Activated CD4-positive, alpha-beta T cell treated with anti-CD3 and anti-CD28 coated beads, Interleukin-2, Interleukin-6, amounts not matched to agents 100 ng/mL and 50 ng/mL, durations not matched to agents 16 hours and 8 hours (primary cell): ENCODE results near the gene CEP55.
"Not testable (repeated sequence)": the region's sequence is repeated elsewhere in the genome, so short reads cannot be mapped to it uniquely, and the experiment has no call there.

Source experiments
- DNase-seq: peaks from one replicate; pipeline ENCODE4 v3.0.0-alpha.2; 2020

CEP55 gene

DNA sequence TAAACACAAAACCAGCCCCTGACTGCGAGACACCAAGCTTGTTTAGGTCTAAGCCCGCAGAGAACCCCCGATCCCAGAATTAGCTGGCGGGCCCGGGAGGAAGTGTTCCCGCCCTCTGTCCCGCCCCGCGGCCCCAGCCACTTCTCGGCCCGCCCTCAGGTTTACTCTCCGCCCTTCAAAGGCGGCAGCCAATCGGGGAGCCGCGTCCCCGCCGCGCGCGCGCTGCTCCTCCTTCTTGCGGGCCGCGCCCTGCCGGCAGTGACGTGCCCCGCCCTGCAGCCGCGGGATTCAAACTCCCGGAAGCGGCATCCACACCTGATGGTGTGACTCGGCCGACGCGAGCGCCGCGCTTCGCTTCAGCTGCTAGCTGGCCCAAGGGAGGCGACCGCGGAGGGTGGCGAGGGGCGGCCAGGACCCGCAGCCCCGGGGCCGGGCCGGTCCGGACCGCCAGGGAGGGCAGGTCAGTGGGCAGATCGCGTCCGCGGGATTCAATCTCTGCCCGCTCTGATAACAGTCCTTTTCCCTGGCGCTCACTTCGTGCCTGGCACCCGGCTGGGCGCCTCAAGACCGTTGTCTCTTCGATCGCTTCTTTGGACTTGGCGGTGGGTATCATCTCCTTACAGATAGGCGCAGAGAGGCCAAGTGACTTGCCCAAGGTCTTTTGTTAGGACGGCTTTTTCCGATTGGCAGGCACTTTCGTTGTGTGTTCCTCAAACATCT is at the start of gene CEP55:
Gene CEP55, plus strand, starts transcription at position 291 of the 720 bp plus-strand sequence. CDS start 3,440 bp downstream, outside the sequence.
- peak; percentile 98 for DNase-seq

DNA sequence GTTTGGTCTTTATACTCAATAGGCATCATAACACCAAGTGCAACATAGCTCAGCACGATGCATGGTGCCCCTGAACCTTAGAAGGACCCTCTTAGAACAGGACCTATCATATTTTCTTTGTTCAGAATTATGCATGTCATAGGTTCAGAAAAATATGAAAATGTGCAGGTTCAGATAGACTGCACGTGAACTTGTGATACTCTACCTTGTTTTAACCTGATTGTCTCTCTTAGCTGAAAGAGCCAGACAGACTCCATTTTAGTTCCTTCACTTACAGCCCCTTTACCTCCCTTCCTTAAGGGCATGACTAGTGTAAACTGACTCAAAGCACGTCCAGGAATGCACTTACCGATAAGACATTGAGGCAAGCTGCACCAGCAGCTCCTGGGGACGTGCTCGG is 49.4 kb upstream of the CEP55 start:
- DNase-seq = no peak

DNA sequence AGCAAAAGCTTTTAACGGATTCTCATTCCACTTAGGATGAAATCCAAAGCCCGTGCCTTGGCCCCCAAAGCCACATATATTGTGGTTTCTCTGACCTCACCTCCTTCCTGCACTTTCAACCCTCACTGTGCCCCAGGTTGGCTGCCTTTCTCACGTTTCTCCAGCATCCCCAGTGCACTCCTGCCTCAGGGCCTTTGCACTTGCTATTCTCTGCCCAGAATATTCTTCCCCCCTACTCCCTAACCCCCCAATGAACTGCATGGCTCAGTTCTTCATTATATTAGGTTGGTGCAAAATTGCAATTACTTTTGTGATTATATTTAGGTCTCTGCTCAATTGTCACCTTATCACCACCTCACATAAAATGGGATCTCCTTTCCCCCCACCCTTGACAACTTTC is 48.4 kb upstream of the CEP55 start:
- no peak for DNase-seq

DNA sequence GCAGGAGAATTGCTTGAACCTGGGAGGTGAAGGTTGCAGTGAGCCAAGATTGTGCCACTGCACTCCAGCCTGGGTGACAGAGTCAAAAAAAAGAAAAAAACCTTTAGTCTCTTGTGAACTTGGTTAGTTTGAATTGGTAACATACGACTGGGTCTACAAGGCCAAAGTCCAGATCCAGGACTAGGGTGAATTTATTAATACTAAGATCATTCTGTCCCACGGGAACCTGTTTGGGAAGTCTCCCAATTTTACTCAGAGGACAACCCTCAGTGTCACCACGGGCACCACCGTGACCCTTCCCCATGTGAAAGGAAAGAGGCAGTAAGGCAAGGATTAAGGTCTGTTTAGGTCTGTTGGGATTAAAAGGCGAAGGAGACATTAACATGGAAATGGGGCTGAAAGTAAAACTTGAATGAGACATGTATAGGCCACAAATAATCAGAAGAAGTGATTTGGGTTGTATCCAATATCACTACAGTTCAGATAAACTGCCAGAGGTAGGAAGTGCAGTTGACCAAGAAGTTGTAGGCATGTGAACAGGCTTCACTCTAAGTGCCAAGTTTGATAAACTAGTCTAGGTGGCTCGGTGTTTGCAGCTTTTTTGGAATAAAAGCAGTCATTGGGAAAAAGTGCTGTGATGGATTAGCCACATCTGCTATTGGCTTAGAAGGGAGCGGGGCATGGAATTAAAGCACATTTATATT is 45.0 kb upstream of the CEP55 start:
- no peak for DNase-seq

DNA sequence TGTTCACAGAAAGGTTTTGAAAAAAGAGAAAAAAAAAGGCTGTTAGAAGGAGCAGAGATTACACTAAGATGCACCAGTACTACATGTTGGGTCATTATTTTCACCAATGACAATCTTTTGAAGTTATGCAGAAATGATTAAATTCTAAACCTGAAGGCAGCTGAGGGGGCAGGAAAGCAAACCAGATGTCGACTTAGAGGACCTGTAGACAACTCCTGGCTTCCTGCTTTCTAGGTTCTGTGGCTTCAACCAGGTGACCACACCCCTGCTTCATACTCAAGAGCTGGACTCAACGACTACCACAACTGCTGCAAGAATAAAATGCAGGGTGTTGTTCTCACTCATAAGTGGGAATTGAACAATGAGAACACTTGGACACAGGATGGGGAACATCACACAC is 44.3 kb upstream of the CEP55 start:
- peak; percentile 68 for DNase-seq

DNA sequence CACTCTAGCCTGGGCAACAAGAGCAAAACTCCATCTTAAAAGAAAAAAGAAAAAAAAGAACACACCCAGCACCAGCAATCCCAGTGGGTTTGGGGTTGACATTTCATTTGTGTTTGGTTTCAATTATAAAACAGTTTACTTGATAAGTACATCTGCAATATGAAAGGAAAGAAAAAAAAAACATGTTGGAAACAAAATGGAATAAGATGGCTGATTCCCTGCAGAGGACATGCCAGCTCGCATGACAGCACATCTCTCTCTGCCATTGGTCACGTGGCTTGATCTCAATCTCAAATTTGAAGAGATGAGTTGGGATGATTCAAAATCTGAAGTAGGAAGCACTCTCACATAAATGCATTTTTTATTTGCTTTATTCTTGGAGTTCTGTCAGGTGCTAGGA is 42.3 kb upstream of the CEP55 start:
- no peak for DNase-seq

DNA sequence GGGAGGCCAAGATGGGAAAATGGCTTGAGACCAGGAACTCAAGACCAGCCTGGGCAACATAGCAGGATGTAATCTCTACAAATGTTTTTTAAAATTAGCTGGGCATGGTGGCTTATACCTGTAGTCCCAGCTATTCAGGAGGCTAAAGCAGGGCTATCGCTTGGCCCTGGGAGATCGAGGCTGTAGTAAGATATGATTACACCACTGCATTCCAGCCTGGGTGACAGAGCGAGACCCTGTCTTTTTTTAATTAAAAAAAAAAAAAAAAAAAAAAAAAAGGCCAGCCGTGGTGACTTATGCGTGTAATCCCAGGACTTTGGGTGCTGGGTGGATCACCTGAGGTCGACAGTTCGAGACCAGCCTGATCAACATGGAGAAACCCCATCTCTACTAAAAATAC is 41.7 kb upstream of the CEP55 start:
- no peak for DNase-seq

DNA sequence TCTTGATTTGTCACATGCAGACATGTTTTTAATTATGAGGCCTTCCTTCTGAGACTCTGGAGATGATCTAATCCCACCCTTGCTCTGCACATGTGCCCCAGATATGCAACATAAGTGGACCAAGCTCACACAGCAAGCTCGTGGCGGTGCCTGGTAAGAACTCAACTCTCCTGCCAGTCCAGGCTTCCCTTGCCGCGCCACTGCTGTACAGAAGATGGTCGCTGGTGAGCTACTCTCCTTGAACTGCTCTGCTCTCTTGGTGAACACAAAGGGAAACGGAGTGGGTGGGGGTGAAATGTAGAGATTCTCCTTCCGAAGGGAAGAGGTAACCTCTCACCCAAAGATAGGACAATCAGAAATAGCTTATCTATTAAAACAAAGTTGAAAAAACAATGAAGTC is 39.9 kb upstream of the CEP55 start:
- DNase-seq = no peak

DNA sequence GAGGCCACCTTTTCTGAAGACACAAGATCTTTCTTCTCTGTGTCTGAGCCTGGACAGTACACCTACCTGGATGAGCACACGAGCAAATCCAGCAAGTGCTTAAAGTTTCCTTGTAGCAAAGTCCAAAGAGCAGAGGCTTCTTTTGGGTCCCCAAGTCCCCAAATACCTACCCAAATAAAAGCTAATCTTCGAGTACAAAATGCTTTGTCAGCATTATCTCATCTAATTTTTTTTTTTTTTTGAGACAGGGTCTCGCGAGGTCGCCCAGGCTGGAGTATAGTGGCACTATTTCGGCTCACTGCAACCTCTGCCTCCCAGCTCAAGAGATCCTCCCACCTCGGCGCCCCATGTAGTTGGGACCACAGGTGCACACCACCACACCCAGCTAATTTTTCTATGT is 38.9 kb upstream of the CEP55 start:
- DNase-seq = no peak

DNA sequence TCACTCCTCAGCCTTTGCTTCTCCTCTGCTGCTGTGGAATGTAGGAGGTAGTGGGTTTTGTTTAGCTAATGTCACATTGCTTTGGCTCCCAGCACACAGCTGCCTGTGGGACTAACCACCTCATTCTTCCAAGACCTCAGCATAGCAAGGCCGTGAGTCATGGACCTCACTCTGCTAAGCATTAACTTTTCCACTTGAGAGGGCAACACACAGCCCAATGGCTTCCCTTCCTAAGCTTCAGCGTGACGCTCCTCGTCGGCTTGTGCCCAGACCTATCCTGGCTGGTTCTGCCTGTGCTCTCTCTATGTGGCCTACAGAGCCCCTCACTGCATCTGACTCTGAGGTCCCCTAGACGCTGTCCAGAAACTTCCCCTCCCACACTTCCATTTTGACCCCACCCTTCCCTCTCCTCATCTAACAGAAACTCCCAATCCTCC is 37.6 kb upstream of the CEP55 start:
- DNase-seq = no peak

DNA sequence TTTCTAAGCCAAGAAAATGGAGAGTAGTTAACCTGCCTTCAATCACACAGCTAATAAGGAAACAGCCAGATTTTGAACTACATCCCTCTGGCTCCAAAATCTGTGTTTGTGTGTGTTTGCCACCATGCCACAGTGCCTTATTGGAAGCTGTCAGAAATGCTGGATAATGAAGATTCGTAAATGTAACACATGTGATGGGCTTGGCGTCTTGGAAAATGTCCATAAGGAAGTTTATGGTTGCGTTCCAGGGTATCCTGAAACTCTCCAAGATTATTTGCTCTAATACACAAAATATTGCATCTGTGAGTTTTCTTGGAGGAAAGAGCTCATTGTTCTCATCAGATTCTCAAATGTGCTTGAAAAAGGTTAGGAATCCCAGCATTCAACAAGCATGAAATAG is 36.9 kb upstream of the CEP55 start:
- DNase-seq = no peak

DNA sequence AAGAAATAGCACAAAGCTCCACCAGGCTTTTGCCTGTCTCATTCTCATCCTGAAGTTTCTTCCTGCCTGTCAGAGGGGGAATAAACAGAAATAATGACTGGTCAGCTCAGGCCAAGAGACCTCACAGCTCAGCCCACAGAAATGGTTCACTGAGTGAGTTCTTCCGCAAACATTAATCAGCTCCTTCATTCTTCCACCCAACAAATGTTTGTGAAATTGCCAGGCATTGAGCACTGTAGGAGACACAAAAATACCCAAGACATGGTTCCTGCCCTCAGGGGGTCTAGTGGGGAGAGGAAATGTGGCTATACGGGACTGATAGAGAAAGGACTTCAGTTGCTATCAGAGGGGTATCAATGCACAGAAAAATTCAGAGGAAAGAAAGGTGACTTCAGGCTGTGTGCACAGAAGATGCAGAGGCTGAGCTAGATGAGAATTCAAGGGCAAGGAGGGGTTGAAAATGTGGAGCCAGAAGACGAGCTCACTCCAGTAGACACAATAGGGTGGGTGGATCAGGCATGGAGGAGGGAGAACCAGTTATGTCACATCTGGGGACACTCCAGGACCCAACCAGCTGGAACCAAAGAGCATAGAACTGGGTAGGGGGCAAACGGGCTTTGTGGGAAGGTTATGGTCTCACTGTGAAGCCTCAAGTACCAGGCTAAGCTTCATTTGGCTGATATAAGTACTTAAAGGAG is 35.2 kb upstream of the CEP55 start:
- no peak for DNase-seq

DNA sequence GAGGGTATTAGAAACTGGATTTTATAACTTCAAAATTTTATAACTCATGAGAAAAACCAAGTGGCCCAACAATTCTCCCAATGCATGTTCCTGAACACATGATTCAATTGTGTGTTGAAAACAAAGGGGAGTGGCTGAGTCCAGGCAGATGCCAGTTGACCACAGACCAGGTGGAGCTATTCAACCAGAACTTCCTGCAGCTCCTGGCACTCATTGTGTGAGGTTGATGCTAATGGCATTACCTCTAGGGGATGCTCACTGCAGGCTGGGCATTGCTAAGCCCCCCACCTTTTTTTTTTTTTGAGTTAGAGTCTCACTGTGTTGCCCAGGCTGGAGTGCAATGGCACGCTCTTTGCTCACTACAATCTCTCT is 34.6 kb upstream of the CEP55 start:
- peak; percentile 54 for DNase-seq

DNA sequence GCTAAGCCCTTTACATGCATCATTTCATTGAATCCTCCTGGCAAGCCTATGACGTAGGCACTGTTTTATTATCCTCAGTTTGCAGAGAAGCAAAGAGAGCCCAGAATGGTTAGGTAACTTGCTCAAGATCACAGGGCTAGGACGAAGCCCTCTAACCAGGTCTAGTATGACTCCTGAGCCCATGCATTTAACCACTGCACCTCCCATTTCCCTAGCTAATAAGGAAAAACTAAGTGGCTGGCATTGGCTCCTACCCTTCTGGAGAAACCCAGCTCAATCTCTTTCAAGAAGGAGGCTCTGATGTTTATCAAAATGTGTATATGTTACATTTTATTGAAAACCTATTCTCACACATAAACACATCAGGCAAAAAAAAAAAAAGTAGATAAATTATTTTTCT is 34.0 kb upstream of the CEP55 start:
- DNase-seq = peak; percentile 30

DNA sequence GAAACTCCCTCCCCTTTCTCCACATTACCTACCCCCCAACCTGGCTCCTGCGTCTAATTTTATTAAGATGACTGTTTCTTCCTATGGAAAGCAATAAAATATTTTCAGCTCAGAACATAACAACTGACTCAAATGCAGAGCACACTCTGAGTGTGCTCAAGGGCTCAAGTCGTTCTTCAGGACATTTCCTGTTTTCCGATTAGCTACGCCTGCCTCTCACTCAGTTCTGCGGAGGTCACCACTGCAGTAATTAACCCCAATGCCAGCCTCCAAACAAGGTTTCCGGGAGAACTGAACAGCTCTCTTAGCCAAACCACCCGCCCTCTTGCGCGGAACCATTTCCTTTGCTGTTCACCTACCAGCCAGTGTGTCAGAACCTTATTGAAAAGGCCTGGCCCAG is 33.5 kb upstream of the CEP55 start:
- peak; percentile 93 for DNase-seq

DNA sequence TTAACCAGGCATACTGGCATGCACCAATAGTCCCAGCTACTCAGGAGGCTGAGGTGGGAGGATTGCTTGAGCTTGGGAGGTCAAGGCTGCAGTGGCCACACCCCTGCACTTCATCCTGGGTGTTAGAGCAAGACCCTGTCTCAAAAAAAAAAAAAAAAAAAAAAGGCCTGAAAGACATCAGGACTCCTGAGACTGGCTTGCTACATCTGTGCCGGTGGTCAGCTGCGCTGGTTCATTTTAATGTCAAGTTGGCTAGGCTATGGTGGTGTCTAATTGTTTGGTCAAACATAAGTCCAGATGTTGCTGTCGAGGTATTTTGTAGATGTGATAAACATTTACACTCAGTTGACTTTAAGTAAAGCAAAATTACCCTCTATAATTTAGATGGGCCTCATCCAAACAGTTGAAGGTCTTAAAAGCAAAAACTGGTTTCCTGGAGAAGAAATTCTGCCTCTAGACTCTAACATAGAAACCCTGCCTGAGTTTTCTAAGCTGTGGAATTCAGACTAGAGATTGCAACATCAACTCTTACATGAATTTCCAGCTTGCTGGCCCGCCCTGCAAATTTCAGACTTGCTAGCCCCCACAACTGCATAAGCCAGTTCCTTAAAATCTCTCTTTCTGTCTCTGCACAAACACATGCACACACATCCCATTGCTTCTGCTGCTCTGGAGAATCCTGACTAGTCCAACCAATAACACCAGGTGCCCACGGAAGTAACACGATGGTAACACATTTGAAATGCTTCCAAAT is 32.5 kb upstream of the CEP55 start:
- DNase-seq = no peak

DNA sequence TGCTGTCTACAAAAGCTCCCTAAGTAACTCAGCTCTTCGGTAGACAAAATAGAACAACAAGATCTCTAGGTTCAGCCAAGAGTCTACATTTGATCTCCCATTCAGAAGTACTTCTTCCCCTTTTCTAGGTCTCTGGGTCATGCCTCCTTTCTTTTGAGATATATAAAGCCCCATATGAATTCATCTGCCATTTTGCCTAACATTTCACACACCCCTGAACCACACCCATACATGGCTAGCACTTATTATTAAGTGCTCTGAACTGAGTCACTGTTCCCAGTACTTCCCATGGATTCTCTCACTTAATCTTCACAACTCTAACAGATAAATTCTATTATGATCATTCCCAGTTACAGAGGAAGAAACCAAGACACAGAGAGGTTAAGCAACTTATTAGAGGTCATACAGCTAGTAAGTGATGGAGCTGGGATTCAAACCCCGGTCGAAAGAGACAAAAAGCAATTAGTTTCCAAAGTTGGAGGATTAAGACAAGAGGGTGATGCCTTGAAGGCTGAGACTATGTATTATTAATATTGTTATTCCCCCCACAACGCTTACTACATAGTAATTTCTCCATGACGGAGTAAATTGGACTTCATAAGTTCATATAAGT is 31.5 kb upstream of the CEP55 start:
- DNase-seq = no peak

DNA sequence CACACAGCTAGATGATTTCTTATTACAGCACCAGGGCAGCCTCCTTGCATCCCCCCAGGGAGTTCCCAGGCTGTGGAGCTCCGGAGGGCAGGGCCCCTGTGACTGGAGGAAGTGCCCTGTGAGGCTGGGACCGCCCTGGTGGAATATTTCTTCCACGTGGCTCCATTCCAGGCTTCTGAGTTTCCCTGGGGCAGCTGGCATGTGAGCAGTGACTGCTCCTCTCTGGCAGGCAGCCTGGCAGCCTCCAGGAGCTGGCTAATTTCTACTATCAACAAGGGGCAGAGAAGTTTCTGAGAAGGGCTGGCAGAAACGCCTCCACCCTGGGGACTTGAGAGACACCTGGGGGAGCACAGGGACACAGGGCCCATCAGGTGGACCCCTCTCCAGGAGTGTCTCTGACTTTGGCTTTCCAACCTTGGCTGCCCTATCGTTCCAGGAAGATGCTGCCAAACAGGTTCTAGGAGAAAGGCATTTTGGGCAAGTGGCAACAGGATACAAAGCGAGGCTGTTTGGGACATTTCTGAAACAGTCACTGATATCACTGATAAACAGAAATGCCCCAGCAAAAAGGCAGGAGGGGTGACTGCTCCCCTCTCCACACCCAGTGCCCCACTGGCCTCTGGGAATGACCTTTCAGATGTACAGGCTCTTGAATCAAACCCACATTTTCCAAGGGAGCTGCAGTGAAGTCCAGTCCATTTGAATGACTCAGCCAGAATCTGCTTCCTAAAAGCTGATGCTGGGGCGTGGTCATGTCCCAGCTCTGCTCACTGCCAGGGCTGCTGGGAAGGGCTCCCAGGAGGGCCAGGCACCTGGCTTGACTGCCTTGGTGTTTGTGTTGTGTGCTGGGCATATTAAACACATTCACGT is 30.4 kb upstream of the CEP55 start:
- DNase-seq = no peak

DNA sequence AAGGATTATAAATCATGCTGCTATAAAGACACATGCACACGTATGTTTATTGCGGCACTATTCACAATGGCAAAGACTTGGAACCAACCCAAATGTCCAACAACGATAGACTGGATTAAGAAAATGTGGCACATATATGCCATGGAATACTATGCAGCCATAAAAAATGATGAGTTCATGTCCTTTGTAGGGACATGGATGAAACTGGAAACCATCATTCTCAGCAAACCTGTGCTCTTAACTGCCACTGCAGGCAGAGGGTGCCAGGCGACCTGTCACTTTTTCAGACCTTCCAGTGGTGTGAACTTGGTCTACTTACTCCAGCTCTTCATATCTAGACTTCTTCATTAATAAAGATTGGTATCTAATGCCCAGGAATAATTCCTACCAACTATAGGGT is 28.8 kb upstream of the CEP55 start:
- not testable (repeated sequence) for DNase-seq

DNA sequence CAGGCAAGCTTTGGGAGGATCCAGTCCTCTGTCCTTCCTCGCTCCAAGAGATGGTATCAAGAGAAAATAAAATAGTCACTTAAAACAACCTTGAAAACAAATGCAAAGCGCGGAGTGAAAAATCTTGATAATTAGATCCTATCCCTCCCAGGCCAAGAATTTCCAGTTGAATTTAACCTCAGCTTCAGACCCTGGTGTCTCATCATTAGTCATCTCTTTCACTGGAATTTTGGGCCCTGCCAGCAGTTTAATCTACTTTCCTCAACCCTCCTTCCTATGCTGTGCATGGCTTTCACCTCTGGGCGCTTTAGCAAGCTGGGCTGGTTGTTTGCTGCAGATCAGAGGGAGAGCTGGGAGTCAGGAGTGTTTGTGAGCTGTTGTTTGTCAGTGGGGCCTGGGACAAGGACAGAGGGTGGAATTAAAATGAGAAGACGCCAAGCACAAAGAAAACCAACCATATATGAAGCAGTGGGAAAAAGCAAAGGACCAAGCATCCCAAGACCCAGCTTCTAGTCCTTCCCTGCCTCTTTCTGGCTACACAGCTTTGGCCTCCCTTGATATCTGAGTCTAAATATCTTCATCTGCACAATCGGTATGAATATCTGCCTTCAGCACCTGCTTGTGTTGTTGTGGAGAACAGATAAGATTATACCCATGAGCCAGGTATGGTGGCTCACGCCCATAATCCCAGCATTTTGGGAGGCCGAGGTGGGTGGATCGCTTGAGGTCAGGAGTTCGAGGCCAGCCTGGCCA is 27.8 kb upstream of the CEP55 start:
- no peak for DNase-seq

DNA sequence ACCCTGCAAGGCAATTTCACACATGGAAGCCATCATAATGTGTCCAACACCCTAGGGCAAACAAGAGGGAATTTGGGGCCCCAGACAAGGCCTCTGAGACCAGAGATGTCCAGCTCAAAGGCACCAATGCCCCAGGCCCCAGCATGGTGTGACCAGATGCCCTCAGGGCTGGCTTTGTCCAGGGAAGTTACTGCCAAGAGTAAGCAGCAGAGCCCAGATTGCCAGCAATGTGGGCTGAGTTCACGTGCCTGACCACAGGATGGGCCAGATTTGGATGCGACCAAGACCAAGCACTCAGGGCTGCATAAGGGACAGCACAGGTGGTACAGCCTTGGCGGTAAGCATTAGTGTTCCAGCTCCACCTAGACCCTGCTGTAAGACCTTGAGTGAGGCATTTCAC is 27.0 kb upstream of the CEP55 start:
- DNase-seq = no peak
